Measurements from ENCODE around the gene MTTP. TPM values are rescaled to one million over a fixed set of nuclear protein-coding genes. Genes with fewer than 3 reads are reported as not detected.

MTTP gene
- total and polyA plus RNA-seq, 2 donors, result 0.34 to 0.42 TPM

- DNase-seq (ENCODE audit: low read depth in 6 of 9, low spot score in 9 of 9), result no peak
- Histone ChIP-seq H3K36me3 (ENCODE audit: control insufficient read depth in 2 of 2, insufficient read depth in 2 of 2, low read length in 1 of 2) (no peaks in the 10 kb centered on the region), H3K9me3 (ENCODE audit: control insufficient read depth in 2 of 2, insufficient read depth in 1 of 2, low read length in 1 of 2) (no peaks in the 10 kb centered on the region), H3K4me3 (ENCODE audit: low read length in 2 of 2) (no peak overlapping the region), H3K27ac (ENCODE audit: low read depth in 1 of 2, low read length in 1 of 2) (no peak overlapping the region), H3K4me1 (ENCODE audit: control insufficient read depth in 2 of 2, insufficient read depth in 2 of 2, low read length in 2 of 2) (no peaks in the 10 kb centered on the region), H3K27me3 (ENCODE audit: control insufficient read depth in 2 of 2, insufficient read depth in 1 of 2, low read length in 1 of 2) (no peaks in the 10 kb centered on the region)
- 84% methylated on average over 1 of the region's 1 CpG for whole genome bisulfite sequencing
Measured at GRCh38 chr4:99630857-99631360, 56.3 kb downstream of the MTTP start.

- no peaks in the 10 kb centered on the region for H3K36me3 ChIP-seq (ENCODE audit: control insufficient read depth in 2 of 2, insufficient read depth in 2 of 2, low read length in 1 of 2)
- WGBS, result 94% methylated on average over 14 of the region's 14 CpGs
- DNase-seq (ENCODE audit: low read depth in 6 of 9, low spot score in 9 of 9), result no peak
- H3K9me3 ChIP-seq (ENCODE audit: control insufficient read depth in 2 of 2, insufficient read depth in 1 of 2, low read length in 1 of 2), result no peaks in the 10 kb centered on the region
- no peaks in the 10 kb centered on the region for H3K27me3 ChIP-seq (ENCODE audit: control insufficient read depth in 2 of 2, insufficient read depth in 1 of 2, low read length in 1 of 2)
- H3K27ac ChIP-seq (ENCODE audit: low read depth in 1 of 2, low read length in 1 of 2), result no peak overlapping the region
- H3K4me3 ChIP-seq (ENCODE audit: low read length in 2 of 2), result no peak overlapping the region
- H3K4me1 ChIP-seq (ENCODE audit: control insufficient read depth in 2 of 2, insufficient read depth in 2 of 2, low read length in 2 of 2), result no peaks in the 10 kb centered on the region
Measured at GRCh38 chr4:99633772-99634171, 59.1 kb downstream of the MTTP start.

- Histone ChIP-seq H3K4me1 (ENCODE audit: control insufficient read depth in 2 of 2, insufficient read depth in 2 of 2, low read length in 2 of 2) (no peaks in the 10 kb centered on the region), H3K4me3 (ENCODE audit: low read length in 2 of 2) (no peak overlapping the region), H3K36me3 (ENCODE audit: control insufficient read depth in 2 of 2, insufficient read depth in 2 of 2, low read length in 1 of 2) (no peaks in the 10 kb centered on the region), H3K27ac (ENCODE audit: low read depth in 1 of 2, low read length in 1 of 2) (no peak overlapping the region), H3K9me3 (ENCODE audit: control insufficient read depth in 2 of 2, insufficient read depth in 1 of 2, low read length in 1 of 2) (no peaks in the 10 kb centered on the region), H3K27me3 (ENCODE audit: control insufficient read depth in 2 of 2, insufficient read depth in 1 of 2, low read length in 1 of 2) (no peaks in the 10 kb centered on the region)
- 92% methylated on average over 1 of the region's 1 CpG for WGBS
- no peak for DNase-seq (ENCODE audit: low read depth in 6 of 9, low spot score in 9 of 9)
Measured at GRCh38 chr4:99634742-99635360, 60.2 kb downstream of the MTTP start.

GRCh38 chr4:99635601-99636000 lies 61.0 kb downstream of the MTTP start:
- no peaks in the 10 kb centered on the region for H3K4me1 ChIP-seq (ENCODE audit: control insufficient read depth in 2 of 2, insufficient read depth in 2 of 2, low read length in 2 of 2)
- H3K27ac ChIP-seq (ENCODE audit: low read depth in 1 of 2, low read length in 1 of 2), result no peak overlapping the region
- no peaks in the 10 kb centered on the region for H3K27me3 ChIP-seq (ENCODE audit: control insufficient read depth in 2 of 2, insufficient read depth in 1 of 2, low read length in 1 of 2)
- H3K36me3 ChIP-seq (ENCODE audit: control insufficient read depth in 2 of 2, insufficient read depth in 2 of 2, low read length in 1 of 2), result no peaks in the 10 kb centered on the region
- H3K9me3 ChIP-seq (ENCODE audit: control insufficient read depth in 2 of 2, insufficient read depth in 1 of 2, low read length in 1 of 2), result no peaks in the 10 kb centered on the region
- no peak for DNase-seq (ENCODE audit: low read depth in 6 of 9, low spot score in 9 of 9)
- WGBS, result 92% methylated on average over 3 of the region's 3 CpGs
- no peak overlapping the region for H3K4me3 ChIP-seq (ENCODE audit: low read length in 2 of 2)

GRCh38 chr4:99636422-99636821 lies 61.8 kb downstream of the MTTP start:
- Histone ChIP-seq H3K27ac (ENCODE audit: low read depth in 1 of 2, low read length in 1 of 2) (no peak overlapping the region), H3K4me3 (ENCODE audit: low read length in 2 of 2) (no peak overlapping the region), H3K27me3 (ENCODE audit: control insufficient read depth in 2 of 2, insufficient read depth in 1 of 2, low read length in 1 of 2) (no peaks in the 10 kb centered on the region), H3K36me3 (ENCODE audit: control insufficient read depth in 2 of 2, insufficient read depth in 2 of 2, low read length in 1 of 2) (no peaks in the 10 kb centered on the region), H3K4me1 (ENCODE audit: control insufficient read depth in 2 of 2, insufficient read depth in 2 of 2, low read length in 2 of 2) (no peaks in the 10 kb centered on the region), H3K9me3 (ENCODE audit: control insufficient read depth in 2 of 2, insufficient read depth in 1 of 2, low read length in 1 of 2) (no peaks in the 10 kb centered on the region)
- WGBS, result 93% methylated on average over 2 of the region's 2 CpGs
- no peak for DNase-seq (ENCODE audit: low read depth in 6 of 9, low spot score in 9 of 9)

GRCh38 chr4:99637174-99637573 lies 62.5 kb downstream of the MTTP start:
- WGBS, result 82% methylated on average over 5 of the region's 5 CpGs
- Histone ChIP-seq H3K27ac (ENCODE audit: low read depth in 1 of 2, low read length in 1 of 2) (no peak overlapping the region), H3K27me3 (ENCODE audit: control insufficient read depth in 2 of 2, insufficient read depth in 1 of 2, low read length in 1 of 2) (no peaks in the 10 kb centered on the region), H3K4me1 (ENCODE audit: control insufficient read depth in 2 of 2, insufficient read depth in 2 of 2, low read length in 2 of 2) (no peaks in the 10 kb centered on the region), H3K9me3 (ENCODE audit: control insufficient read depth in 2 of 2, insufficient read depth in 1 of 2, low read length in 1 of 2) (no peaks in the 10 kb centered on the region), H3K36me3 (ENCODE audit: control insufficient read depth in 2 of 2, insufficient read depth in 2 of 2, low read length in 1 of 2) (no peaks in the 10 kb centered on the region), H3K4me3 (ENCODE audit: low read length in 2 of 2) (no peak overlapping the region)
- DNase-seq (ENCODE audit: low read depth in 6 of 9, low spot score in 9 of 9), result no peak

GRCh38 chr4:99640676-99641075 lies 66.1 kb downstream of the MTTP start:
- Histone ChIP-seq H3K27me3 (ENCODE audit: control insufficient read depth in 2 of 2, insufficient read depth in 1 of 2, low read length in 1 of 2) (no peaks in the 10 kb centered on the region), H3K27ac (ENCODE audit: low read depth in 1 of 2, low read length in 1 of 2) (no peak overlapping the region), H3K4me1 (ENCODE audit: control insufficient read depth in 2 of 2, insufficient read depth in 2 of 2, low read length in 2 of 2) (no peaks in the 10 kb centered on the region), H3K36me3 (ENCODE audit: control insufficient read depth in 2 of 2, insufficient read depth in 2 of 2, low read length in 1 of 2) (no peaks in the 10 kb centered on the region), H3K9me3 (ENCODE audit: control insufficient read depth in 2 of 2, insufficient read depth in 1 of 2, low read length in 1 of 2) (no peaks in the 10 kb centered on the region), H3K4me3 (ENCODE audit: low read length in 2 of 2) (no peak overlapping the region)
- no peak for DNase-seq (ENCODE audit: low read depth in 6 of 9, low spot score in 9 of 9)
- 83% methylated on average over 2 of the region's 2 CpGs for WGBS

- no peaks in the 10 kb centered on the region for H3K36me3 ChIP-seq (ENCODE audit: control insufficient read depth in 2 of 2, insufficient read depth in 2 of 2, low read length in 1 of 2)
- H3K27ac ChIP-seq (ENCODE audit: low read depth in 1 of 2, low read length in 1 of 2), result no peak overlapping the region
Measured at GRCh38 chr4:99642725-99643489, 68.3 kb downstream of the MTTP start.

GRCh38 chr4:99644453-99644852 lies 69.8 kb downstream of the MTTP start:
- Histone ChIP-seq H3K4me3 (ENCODE audit: low read length in 2 of 2) (no peak overlapping the region), H3K4me1 (ENCODE audit: control insufficient read depth in 2 of 2, insufficient read depth in 2 of 2, low read length in 2 of 2) (no peaks in the 10 kb centered on the region), H3K36me3 (ENCODE audit: control insufficient read depth in 2 of 2, insufficient read depth in 2 of 2, low read length in 1 of 2) (no peaks in the 10 kb centered on the region), H3K27ac (ENCODE audit: low read depth in 1 of 2, low read length in 1 of 2) (no peak overlapping the region), H3K27me3 (ENCODE audit: control insufficient read depth in 2 of 2, insufficient read depth in 1 of 2, low read length in 1 of 2) (no peaks in the 10 kb centered on the region), H3K9me3 (ENCODE audit: control insufficient read depth in 2 of 2, insufficient read depth in 1 of 2, low read length in 1 of 2) (peaks cover 0 to 3% of the 10 kb centered on the region in 2 donors)
- no peak for DNase-seq (ENCODE audit: low read depth in 6 of 9, low spot score in 9 of 9)
- WGBS, result 83% methylated on average over 5 of the region's 5 CpGs

More at GRCh38 chr4:99642725-99643489, 68.3 kb downstream of the MTTP start:
- Histone ChIP-seq H3K9me3 (ENCODE audit: control insufficient read depth in 2 of 2, insufficient read depth in 1 of 2, low read length in 1 of 2) (no peaks in the 10 kb centered on the region), H3K4me1 (ENCODE audit: control insufficient read depth in 2 of 2, insufficient read depth in 2 of 2, low read length in 2 of 2) (no peaks in the 10 kb centered on the region), H3K4me3 (ENCODE audit: low read length in 2 of 2) (no peak overlapping the region), H3K27me3 (ENCODE audit: control insufficient read depth in 2 of 2, insufficient read depth in 1 of 2, low read length in 1 of 2) (no peaks in the 10 kb centered on the region)
- WGBS, result 90% methylated on average over 7 of the region's 7 CpGs
- DNase-seq (ENCODE audit: low read depth in 6 of 9, low spot score in 9 of 9), result no peak
